Activated naive CD4-positive, alpha-beta T cell treated with Interleukin-2 at 50 U/mL for 16 hours (primary cell): Measurements from ENCODE around the gene SCAF8.
"Not testable (repeated sequence)": the region's sequence is repeated elsewhere in the genome, so short reads cannot be mapped to it uniquely, and the experiment has no call there.

Experiments
- DNase-seq: peaks from one replicate; pipeline ENCODE4 v3.0.0-alpha.2; 2020

The SCAF8 gene

GRCh38 chr6:154733626-154734382 lies 588 bp downstream of the SCAF8 start:
- DNase-seq, result peak; percentile 92

GRCh38 chr6:154736618-154737259 lies 3.5 kb downstream of the SCAF8 start:
- no peak for DNase-seq

- no peak for DNase-seq
These were observed 4.2 kb downstream of the SCAF8 start for GRCh38 chr6:154737424-154737823.

GRCh38 chr6:154738551-154738961 lies 5.3 kb downstream of the SCAF8 start:
- no peak for DNase-seq

GRCh38 chr6:154740658-154741057 lies 7.4 kb downstream of the SCAF8 start:
- DNase-seq, result no peak

GRCh38 chr6:154742891-154743290 lies 9.7 kb downstream of the SCAF8 start:
- DNase-seq, result no peak

GRCh38 chr6:154744029-154744745 lies 11.0 kb downstream of the SCAF8 start:
- DNase-seq, result not testable (repeated sequence)

- no peak for DNase-seq
These were observed 12.0 kb downstream of the SCAF8 start for GRCh38 chr6:154745243-154745642.

- DNase-seq, result no peak
These were observed 16.1 kb downstream of the SCAF8 start for GRCh38 chr6:154749341-154749740.

GRCh38 chr6:154751011-154751800 lies 18.0 kb downstream of the SCAF8 start:
- DNase-seq, result peak; percentile 29

GRCh38 chr6:154752022-154752421 lies 18.8 kb downstream of the SCAF8 start:
- no peak for DNase-seq

- DNase-seq, result no peak
These were observed 20.9 kb downstream of the SCAF8 start for GRCh38 chr6:154754152-154754551.

- no peak for DNase-seq
These were observed 24.3 kb downstream of the SCAF8 start for GRCh38 chr6:154757352-154758050.

- DNase-seq, result no peak
These were observed 24.9 kb downstream of the SCAF8 start for GRCh38 chr6:154758125-154758524.

GRCh38 chr6:154763650-154764049 lies 30.4 kb downstream of the SCAF8 start:
- DNase-seq, result no peak

- no peak for DNase-seq
These were observed 32.1 kb downstream of the SCAF8 start for GRCh38 chr6:154765273-154765672.

- no peak for DNase-seq
These were observed 33.1 kb downstream of the SCAF8 start for GRCh38 chr6:154766288-154766687.

- no peak for DNase-seq
These were observed 33.9 kb downstream of the SCAF8 start for GRCh38 chr6:154767003-154767723.

GRCh38 chr6:154768280-154768679 lies 35.1 kb downstream of the SCAF8 start:
- DNase-seq, result no peak

- DNase-seq, result no peak
These were observed 40.4 kb downstream of the SCAF8 start for GRCh38 chr6:154773610-154774089.

- not testable (repeated sequence) for DNase-seq
These were observed 45.9 kb downstream of the SCAF8 start for GRCh38 chr6:154779157-154779556.

- DNase-seq, result no peak
These were observed 49.0 kb downstream of the SCAF8 start for GRCh38 chr6:154782193-154782592.
